Activated CD8-positive, alpha-beta memory T cell treated with anti-CD3 and anti-CD28 coated beads for 48 hours (primary cell): ENCODE measurements around the gene RTEL1.
A peak's percentile ranks its signal among the peaks of the same experiment; 100 is the strongest.

Experiments
- DNase-seq, 3 experiments: peaks; one replicate each; pipeline ENCODE4 v3.0.0-alpha.2; 2020; ENCODE audit warnings: low read depth in 2 of 3, low spot score in 2 of 3

Gene RTEL1

DNA sequence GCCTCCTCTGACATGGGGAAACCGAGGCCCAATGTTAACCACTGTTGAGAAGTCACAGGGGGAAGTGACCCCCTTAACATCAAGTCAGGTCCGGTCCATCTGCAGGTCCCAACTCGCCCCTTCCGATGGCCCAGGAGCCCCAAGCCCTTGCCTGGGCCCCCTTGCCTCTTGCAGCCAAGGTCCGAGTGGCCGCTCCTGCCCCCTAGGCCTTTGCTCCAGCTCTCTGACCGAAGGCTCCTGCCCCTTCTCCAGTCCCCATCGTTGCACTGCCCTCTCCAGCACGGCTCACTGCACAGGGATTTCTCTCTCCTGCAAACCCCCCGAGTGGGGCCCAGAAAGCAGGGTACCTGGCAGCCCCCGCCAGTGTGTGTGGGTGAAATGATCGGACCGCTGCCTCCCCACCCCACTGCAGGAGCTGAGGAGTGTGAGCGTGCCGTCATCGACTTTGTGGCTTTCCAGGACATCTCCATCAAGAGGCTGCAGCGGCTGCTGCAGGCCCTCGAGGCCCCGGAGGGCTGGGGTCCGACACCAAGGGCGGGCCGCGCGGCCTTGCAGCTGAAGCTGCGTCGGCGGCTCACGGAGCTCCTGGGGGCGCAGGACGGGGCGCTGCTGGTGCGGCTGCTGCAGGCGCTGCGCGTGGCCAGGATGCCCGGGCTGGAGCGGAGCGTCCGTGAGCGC is 39.9 kb downstream of the RTEL1 start:
- DNase-seq, result no peak

DNA sequence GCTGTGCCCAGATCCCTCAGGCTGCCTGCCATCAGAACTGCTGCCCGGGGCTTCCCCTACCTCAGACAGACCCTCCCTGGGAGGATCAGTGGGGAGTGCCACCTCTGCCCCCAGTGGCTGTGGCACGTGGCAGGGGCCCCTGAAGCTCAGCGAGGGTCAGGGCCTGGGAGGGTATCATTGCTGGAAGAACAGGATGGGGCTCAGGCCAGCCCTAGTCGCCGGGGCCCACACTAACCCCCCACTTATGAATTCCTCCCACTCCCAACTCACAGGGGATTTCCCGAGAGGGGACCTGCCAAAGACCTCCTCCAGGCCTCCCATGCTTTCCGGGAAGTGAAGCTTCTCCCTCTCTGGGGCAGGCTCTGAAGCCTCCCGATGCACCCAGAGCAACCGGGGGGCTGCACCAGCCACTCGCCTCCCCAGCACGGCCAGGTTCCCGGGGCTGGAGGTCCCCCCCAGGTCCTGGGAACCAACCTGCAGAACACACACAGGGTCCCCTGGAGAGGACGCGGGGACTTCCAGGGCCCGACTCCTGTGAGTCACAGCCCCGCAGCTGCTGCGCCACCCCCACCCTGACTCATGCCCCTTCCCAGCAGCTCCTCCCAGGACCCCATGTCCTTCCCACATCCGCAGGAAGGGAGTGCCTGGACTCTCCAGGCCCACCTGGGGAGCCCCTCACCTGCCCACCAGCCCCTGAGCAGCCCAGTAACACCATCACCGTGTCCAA is 40.8 kb downstream of the RTEL1 start:
- peak in 1 of 3 experiments; percentile 30 for DNase-seq

DNA sequence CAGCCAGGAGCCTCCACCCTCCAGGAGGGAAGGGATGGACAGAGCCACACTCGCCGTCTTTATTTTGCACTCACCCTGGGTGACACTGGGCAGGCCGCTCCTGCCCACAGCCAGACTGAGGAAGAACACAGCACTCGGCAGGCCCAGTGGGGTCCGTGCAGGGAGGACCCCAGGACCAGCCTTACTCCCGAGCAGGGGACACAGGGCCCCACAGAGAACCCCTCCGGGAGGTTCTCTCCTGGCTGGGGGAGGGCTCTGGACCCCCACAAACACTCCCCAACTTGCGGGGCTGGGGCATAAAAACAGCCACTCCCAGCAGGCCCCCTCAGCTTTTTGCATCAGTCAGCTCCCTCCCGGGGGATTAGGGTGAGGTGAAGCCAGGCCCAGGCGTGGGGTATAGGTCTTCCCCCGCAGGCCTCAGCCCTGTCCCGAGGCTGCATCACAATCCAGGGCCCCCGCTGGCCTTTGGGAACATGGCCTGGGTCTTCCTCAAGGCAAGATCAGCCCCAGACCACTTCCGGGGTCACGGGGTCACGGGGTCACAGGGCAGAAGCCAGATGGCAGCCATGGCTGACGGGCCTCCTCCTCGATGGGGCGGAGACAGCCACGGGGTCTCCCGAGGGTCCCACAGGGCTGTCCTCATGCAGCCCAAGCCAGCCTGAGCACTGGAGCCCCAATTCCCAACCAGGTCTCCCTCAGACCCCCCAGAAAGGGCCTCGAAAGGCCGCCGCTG is 41.5 kb downstream of the RTEL1 start:
- DNase-seq, result no peak

DNA sequence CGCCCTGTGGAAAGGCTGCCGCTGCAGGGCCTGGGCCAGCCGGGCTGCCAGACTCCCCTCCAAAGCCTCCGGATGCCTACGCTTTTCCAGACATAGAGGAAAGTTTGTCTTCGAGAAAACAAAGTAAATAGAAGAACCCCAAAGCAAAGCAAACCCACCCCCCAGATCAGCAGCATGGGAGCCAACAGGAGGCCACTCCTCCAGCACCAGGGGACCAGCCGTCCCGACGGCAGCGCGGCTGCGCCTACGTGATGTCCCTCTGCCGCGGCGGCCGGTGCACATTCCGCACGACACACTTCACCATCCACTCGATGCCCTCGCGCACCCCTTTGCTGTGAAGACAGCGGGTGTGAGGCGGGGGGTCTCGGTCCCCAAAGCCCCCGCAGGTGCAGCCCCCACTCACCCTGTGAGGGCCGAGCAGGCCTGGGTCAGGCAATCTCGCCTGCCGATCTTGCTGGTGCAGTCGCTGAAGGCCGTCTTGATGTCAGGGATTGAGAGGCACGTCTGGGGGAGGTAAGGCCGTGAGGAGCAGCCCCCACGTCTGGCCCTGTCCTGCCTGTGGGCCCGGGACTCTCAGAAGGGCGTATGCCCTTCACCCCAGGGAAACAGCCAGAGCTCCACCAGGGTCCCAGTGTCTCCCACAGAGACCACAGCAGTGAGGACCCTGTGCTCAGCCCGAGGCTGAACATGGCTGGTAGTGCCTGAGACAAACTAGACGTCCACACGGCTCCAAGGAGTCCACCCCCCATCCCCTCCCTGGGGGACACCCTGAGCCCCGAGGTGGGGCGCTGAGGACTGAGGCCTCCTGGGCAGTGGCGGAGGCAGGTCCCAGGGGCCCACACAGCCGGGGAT is 42.3 kb downstream of the RTEL1 start:
- no peak for DNase-seq

DNA sequence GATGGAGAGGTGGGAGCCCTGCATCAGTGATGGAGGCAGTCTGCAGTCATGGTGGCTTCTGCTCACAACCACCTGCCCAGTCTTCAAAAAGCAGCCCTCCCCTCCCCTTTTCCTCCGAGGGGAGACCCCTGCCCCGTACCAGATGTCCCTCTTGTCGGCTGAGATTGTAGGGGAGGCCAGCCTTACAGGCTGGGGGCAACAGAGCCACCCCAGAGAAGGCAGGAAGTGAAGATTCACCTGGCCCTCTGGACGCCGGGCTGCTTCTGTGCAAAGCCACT is 42.9 kb downstream of the RTEL1 start:
- DNase-seq, result no peak

DNA sequence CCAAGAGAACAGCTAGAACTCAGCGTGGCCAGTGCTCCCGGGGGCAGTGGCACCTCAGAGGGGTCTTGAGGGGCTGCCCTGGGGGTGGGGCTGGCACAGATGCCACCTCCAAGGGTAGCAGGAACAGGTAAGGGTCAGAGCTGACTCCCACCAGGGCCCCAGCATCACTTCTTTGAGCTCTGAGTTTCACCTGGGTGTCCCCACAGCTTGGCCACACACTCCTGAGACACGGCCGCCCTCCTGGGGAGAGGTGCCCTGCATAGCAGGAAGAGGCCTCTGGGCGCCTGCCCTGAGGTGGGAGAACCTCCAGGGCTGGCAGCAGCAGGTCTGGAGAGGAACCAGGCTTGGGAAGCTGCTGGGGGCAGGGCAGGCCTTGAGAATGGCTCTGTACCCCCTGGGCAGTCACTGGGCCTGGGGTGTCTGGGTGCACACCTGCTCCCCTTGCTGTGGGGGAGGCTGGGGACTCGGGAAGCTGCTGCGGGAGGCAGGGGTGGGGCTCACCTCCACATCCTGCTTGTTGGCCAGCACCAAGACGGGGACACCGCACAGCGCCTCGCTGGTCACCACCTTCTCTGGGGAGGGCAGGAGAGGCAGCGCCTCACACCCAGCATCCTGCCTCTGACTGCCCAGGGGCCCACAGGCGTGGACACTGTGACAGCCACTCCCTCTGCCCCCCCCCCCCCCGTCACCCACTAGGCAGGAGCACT is 43.4 kb downstream of the RTEL1 start:
- no peak for DNase-seq

DNA sequence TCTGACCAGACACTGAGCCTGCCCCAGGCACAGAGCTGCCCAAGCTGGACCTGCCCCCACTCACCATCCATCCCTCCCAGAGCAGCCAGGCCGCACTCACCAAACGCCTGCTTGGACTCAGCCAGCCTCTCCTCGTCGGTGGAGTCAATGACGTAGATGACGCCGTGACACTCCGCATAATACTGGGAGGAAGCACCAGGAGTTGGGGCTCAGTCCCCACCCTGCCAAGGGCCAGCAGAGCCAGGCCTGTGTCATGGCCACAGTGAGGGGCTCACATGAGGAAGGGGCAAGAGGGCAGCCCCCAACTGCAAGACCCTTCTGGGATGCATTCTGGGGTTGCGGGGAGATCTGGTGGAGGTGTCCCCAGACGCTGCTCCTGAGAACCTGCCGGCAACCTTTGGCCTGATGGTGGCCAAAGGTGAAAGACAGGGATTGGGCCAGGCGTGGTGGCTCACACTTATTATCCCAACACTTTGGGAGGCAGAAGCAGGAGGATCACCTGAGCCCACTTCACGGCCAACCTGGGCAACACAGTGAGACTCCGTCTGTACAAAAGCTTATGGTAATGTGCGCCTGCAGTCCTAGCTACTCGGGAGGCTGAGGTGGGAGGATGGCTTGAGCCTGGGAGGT is 44.0 kb downstream of the RTEL1 start:
- no peak for DNase-seq

DNA sequence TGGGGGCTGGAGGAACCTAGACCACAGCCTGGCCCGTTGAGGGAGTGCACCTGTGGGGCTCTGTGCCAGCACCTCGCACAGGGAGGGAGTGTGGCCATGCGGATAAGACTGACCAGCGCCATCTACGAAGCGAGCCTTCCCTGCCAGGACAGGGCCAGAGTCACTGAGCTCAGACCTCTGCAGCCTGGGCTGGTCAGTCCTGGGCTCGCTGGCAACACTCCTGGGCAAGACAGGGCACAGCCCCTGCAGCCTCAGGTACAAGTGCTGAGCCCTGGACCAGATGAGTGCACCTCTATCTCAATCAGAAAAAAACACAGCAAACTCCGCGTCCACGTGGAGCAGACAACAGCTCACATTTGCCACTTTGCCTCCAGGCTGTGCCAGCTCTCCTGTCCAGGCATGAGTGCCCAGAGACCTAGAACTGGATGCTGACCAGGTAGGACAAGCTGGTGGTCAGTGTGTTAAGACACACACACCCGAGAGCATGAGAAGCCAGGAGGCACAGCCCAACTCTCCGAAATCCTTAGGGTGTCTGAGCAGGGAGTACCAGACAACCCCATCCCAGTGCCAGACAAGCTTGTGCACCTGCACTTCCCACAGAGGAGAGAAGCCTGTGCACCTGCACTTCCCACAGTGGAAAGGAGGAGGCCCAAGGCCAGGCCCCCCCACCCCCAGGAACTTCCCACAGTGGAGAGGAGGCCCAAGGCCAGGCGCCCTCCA is 44.8 kb downstream of the RTEL1 start:
- no peak for DNase-seq

DNA sequence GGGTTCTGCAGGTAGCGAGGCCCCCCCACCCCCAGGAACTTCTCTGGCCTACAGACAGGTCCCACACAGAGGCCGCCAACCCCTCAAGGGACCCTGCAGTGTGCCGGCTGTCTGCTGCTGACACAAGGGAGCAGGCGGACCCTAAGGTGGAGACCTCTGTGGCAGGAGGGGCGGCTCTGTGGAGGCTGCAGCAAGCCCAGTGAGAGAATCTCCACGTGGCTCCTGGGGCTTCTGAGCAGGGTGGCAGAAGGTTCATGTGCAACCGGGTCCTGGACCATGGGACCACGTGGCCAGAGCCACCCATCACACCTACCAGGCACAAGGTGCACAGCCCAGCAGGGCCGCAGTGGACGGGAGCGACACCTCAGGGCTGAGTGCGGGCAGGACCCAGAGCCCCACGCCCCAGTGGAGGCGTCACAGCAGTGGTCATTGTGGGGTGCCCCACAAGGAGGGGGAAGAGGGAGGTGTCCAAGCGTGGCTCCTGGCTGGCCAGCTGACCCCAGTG is 45.4 kb downstream of the RTEL1 start:
- DNase-seq, result no peak

DNA sequence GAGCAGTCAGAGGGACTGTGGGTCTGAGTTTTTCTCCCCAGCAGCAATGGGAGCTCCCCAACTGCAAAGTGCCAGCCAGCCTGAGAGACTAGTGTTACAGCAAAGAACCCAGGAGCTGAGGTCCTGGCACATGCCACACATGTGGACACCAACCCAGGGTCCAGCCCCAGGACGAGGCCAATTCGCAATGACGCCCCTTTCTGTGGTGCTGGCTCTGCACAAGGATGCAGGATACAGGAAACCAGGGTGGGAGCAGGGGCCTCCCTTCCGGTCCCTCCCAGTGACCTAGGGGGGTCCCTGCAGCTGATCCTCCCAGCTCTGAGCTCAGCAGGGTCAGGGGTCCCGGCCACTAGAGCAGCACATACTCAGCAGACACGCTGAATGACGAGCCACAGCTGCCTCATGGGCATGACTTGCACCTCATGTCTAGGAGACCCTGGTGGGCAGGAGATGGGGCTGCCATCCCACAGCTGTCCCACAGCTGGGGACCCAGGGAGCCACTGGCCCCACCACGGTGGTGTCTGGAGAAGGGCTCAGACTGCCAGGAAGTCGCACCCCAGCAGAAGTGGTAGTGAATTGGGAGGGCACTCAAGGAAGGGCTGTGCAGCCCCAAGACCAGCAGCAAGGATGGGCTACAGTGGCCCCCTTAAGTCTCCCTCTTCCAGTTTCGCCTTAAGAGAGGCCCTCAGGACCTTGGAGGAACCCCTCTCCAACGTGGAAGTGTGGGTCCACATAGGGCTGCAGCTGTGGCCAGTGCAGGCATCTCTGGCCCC is 46.0 kb downstream of the RTEL1 start:
- DNase-seq, result no peak

DNA sequence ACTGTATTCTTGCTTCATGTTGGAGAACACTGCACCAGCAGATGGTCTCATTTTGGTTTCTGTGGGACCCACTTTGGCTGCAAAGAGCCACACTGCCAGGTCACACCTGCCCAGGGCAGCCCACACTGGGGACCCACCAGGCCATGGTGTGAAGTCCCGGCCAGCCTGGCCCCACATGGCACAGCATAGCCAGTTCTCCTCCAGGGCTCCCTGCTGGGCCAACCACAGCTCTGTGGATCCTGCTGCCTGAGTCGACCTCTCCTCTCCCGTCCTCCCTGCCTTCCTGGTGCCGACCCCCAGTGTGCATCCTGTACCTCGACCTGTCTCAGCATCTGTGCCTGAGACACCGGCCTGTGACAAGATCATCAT is 46.6 kb downstream of the RTEL1 start:
- DNase-seq, result no peak

DNA sequence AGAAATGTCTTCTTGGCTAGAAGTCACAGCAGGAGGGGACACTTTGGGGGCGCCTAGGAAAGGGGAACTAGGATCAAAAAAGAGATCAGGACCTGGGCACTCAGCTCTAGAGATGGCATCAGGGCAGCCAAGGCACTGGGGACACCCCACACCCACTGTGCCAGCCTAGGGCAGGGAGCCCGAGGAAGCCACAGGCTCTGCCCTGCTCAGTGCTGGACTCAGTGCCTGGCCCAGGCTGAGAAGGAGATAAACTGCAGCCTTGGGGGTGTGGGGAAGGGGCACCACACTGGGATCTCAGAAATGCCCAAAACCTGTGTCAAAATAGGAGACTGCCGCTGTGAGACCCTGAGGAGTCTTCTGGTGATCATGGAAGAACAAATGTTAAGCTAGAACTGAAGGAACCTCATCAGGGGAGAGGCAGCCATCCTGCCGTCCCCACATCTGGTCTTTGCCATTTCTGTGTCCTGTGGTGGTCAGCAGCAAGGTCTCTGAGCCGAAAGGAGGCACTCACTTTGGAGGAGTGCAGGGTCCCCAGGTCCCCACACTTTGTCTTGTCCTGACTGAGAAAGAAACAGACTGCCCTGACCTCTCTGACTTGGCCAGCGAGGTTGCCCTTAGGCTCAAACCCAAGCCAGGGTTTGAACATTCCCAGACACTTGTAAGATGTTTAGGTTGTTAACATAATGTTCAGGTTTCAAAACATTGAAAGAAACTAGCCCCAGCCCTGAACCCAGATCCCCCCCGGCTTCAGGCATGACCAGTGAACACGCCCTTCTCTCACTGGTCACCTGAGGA is 47.3 kb downstream of the RTEL1 start:
- DNase-seq, result no peak

DNA sequence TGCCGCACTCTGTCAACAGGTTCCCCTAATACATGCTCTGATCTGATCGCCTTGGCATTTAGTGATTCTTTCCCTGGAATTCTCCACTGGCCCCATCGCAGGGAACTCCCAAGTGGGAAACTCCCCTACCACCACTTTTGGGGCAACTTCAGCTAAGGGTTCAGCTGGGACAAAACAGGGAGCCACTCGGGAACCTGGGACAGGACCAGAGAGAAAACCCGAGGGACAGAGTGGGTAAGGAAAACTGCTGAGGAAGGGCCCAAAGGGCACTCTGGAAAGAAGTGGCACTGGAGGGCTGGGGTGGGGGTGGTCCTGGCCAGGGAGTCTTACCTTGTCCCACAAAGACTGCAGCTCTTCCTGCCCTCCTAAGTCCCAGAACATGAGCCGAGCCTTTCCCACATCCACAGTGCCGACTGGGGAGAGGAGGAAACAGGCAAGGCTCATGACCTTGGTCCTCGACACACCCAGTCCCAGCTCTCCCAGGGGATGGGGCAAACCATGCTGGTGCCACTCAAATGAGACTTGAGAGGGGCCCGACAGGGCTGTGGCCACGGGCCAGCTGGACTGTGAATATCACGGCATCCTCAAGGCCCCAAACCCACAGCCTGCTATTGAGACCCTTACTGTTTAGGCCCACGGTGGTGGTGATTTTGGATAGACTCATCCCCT is 48.0 kb downstream of the RTEL1 start:
- no peak for DNase-seq

DNA sequence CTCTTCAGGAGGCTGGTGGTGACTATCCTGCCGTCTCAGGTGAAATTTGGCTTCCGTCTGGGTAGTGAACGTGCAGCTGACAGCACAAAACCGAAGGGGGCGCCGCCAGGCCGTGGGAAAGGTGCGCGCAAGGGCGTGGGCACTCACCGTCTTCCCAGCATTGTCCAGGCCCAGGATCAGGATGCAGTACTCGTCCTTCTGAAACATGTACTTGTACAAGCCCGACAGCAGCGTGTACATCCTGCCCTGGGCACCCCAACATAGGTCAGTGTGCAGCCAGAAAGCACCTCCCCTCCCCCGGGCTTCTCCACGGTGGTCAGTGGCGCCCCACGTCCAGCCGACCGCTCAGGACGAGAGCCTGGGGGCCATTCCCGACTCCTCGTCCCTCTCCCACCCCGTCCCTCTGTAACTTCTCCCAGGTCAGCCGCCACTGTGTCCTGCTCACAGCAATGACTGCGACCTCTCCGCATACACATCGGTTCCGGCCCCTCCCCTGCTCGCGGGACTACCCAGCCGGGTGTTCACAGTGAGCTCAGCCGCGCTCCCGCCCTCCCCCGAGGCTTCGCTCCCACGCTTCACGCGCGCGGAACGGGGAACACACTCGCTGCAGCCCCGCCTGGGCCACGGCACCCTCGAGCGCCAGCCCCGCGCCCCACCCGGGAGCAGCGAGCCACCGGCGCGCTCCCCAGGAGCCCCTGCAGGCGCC is 48.9 kb downstream of the RTEL1 start:
- DNase-seq, result no peak

DNA sequence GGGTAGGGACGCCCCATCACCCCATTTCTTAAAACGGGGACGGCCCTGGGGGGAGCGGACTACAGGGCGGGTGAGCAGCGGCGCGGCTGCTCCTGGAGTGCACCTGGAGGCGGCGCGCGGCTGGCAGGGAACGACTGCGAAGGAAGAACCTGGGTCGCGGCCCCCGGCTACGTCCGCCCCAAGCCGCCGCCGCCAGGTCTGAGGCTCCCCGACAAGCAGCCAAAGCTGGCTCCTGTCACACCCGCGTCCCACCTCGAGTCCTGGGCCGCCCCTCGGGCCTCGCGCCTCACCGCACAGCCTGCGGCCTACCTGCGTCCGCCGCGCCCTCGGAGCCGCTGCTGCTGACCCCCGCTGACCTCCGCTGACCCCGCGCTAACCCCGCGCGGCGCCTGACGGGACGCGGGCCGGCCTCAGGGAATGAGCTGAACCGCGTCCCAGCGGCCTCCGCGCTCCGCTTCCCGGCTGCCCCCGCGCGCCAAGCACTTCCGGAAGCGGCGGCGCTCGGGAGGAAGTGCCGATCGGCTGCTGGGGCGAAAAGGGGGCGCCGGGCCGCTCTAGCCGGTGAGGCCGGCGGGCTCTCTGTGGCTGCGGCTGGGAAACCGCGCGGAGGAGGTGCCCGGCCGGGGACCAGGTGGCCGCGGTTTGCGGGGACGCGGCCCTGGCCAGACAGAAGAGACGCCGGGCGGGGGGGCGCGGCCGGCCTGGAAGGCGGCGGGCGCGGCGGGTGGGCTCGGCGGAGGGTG is 49.6 kb downstream of the RTEL1 start, which contains the start of the genes ARFRP1 and ZGPAT:
Gene ARFRP1, minus strand, starts transcription at position 419 of the 743 bp plus-strand sequence. CDS start 885 bp downstream, outside the sequence.
Gene ZGPAT, plus strand, starts transcription at position 482 of the 743 bp plus-strand sequence. CDS start 542 bp downstream, outside the sequence.
- peak in 2 of 3 experiments; percentile 61 to 79 for DNase-seq
